HepG2 (cell line): ENCODE measurements around the gene LSS. TPM values are rescaled to one million over a fixed set of nuclear protein-coding genes. Genes with fewer than 3 reads are reported as not detected.
"Not testable (repeated sequence)": the region's sequence is repeated elsewhere in the genome, so short reads cannot be mapped to it uniquely, and the experiment has no call there.

Source experiments
- ATAC-seq: fragments of 200-7000 bp; cut with Tn5 transposase; 3 replicates; pipeline ENCODE4 v1.9.1; 2020; ENCODE audit warnings: mild to moderate bottlenecking, moderate library complexity
- BruUV-seq: library from RNA; stranded (reverse); fragments of 400-500 nt; replicated peaks from 2 replicates; lab custom pipeline; 2021; lab: Mats Ljungman, UMichigan
- CTCF ChIA-PET: fragments of 300-600 bp; formaldehyde crosslinking; extraction: SDS; loops from one replicate; lab custom pipeline; 2021; ENCODE audit warnings: low total read pairs, inconsistent platforms, low intra/inter-chr PET ratio; lab: Yijun Ruan, JAX
- POLR2A ChIA-PET: fragments of 350-600 bp; sonication (Branson Sonifier 250); formaldehyde crosslinking; loops from one replicate; lab custom pipeline; 2020; ENCODE audit warnings: antibody characterized with exemption, inconsistent platforms; lab: Yijun Ruan, JAX
- DNase-seq: peaks from one replicate; pipeline ENCODE4 v3.0.0-alpha.2; 2015; ENCODE audit warnings: low spot score
- FAIRE-seq: peaks from 3 replicates; lab custom pipeline; 2011; peaks lifted over from hg19 to GRCh38; lab: Jason Lieb, UNC
- H2AFZ ChIP-seq: one replicate; pipeline ENCODE4 v1.6.1; 2011; ENCODE audit warnings: low read length, inconsistent platforms
- H3K27ac ChIP-seq: fragments of 300-600 bp; 3 replicates; pipeline ENCODE4 v1.8.0; 2011; ENCODE audit warnings: mixed run types, mild to moderate bottlenecking, mixed read lengths, low read length, inconsistent platforms; ENCODE audit not compliant: insufficient read depth; ENCODE audit errors: extremely low read length
- H3K27me3 ChIP-seq, 2 experiments: fragments of 200-600 bp in 1 of 2; 2 replicates in 1 of 2; 3 replicates in 1 of 2; pipeline versions ENCODE4 v1.6.0 to v1.8.0; 2011; ENCODE audit warnings: low read length in 2 of 2, mild to moderate bottlenecking in 2 of 2, moderate library complexity in 2 of 2, inconsistent platforms in 1 of 2; ENCODE audit not compliant: insufficient read depth in 2 of 2, control insufficient read depth in 1 of 2
- H3K36me3 ChIP-seq, 2 experiments: fragments of 200-600 bp in 1 of 2; replicated peaks in 1 of 2; 2 replicates in 1 of 2; 3 replicates in 1 of 2; pipeline versions ENCODE4 v1.5.1 to v1.8.0; 2011; ENCODE audit warnings: low read length in 2 of 2, inconsistent platforms in 1 of 2; ENCODE audit not compliant: insufficient read depth in 2 of 2, control insufficient read depth in 1 of 2
- H3K4me1 ChIP-seq: 2 replicates; pipeline ENCODE4 v1.5.1; 2012; ENCODE audit warnings: low read length, inconsistent platforms; ENCODE audit not compliant: insufficient read depth
- H3K4me2 ChIP-seq: 2 replicates; pipeline ENCODE4 v1.6.0; 2011; ENCODE audit warnings: low read depth, low read length, inconsistent platforms
- H3K4me3 ChIP-seq, 3 experiments: fragments of 200-600 bp in 1 of 3; sonication (generic), shearing (Covaris generic) in 1 of 3; replicated peaks in 1 of 3; 2 replicates each; pipeline ENCODE4 v1.5.1; 2011 to 2016; ENCODE audit warnings: low read length in 3 of 3, inconsistent platforms in 2 of 3, low read depth in 2 of 3, mild to moderate bottlenecking in 2 of 3, control low read depth in 1 of 3, mixed read lengths in 1 of 3; ENCODE audit not compliant: insufficient read depth in 1 of 3
- H3K79me2 ChIP-seq: one replicate; pipeline ENCODE4 v1.6.1; 2011; ENCODE audit warnings: low read length, inconsistent platforms; ENCODE audit not compliant: insufficient read depth
- H3K9ac ChIP-seq: 2 replicates; pipeline ENCODE4 v1.6.0; 2011; ENCODE audit warnings: mild to moderate bottlenecking, low read depth, low read length, inconsistent platforms; ENCODE audit not compliant: insufficient read depth
- H3K9me3 ChIP-seq: 2 replicates; pipeline ENCODE4 v1.5.1; 2012; ENCODE audit warnings: mild to moderate bottlenecking, low read length
- H4K20me1 ChIP-seq: 2 replicates; pipeline ENCODE4 v1.6.0; 2011; ENCODE audit warnings: inconsistent platforms, mild to moderate bottlenecking, low read length, moderate library complexity; ENCODE audit not compliant: insufficient read depth
- FOXJ3 ChIP-seq: sonication (generic); formaldehyde crosslinking; IDR thresholded peaks from 2 replicates; pipeline ENCODE4 v1.4.0; 2020; ENCODE audit warnings: missing genetic modification reagents, mild to moderate bottlenecking, borderline replicate concordance
- GABPA ChIP-seq, 2 experiments: IDR thresholded peaks; 2 replicates each; pipeline ENCODE4 v1.6.1; 2011 to 2016; ENCODE audit warnings: low read depth in 2 of 2, low read length in 1 of 2, missing biosample characterization in 1 of 2, missing genetic modification characterization in 1 of 2
- GLI4 ChIP-seq: sonication (generic); formaldehyde crosslinking; IDR thresholded peaks from 2 replicates; pipeline ENCODE4 v1.5.1; 2020; ENCODE audit warnings: missing genetic modification reagents, mild to moderate bottlenecking, moderate library complexity, borderline replicate concordance
- JUN ChIP-seq: sonication (generic); formaldehyde crosslinking; IDR thresholded peaks from 2 replicates; pipeline ENCODE4 v1.4.0; 2020; ENCODE audit warnings: mild to moderate bottlenecking, missing genetic modification reagents
- ZFP37 ChIP-seq: sonication (generic); formaldehyde crosslinking; IDR thresholded peaks from 2 replicates; pipeline ENCODE4 v1.4.0; 2020; ENCODE audit warnings: missing genetic modification reagents, borderline replicate concordance
- ZMYM3 ChIP-seq: sonication (generic); formaldehyde crosslinking; IDR thresholded peaks from 2 replicates; pipeline ENCODE4 v1.5.1; 2020; ENCODE audit warnings: mild to moderate bottlenecking, missing genetic modification reagents
- ZNF570 ChIP-seq: sonication (generic); formaldehyde crosslinking; IDR thresholded peaks from 2 replicates; pipeline ENCODE4 v1.4.0; 2020; ENCODE audit warnings: mild to moderate bottlenecking, missing genetic modification reagents, borderline replicate concordance
- WGBS: methylation state at CpG from one replicate; pipeline ENCODE4 v1.1.6; 2017; ENCODE audit warnings: low lambda C conversion rate; 5-methylcytosine and 5-hydroxymethylcytosine counted together
- in situ Hi-C: cut with HindIII; loops from 2 replicates; pipeline ENCODE4 v1.10.0; 2017; ENCODE audit warnings: low pct_unique_long_range_greater_than_20kb; ENCODE audit not compliant: extremely low pct_ligation_motif_present
- intact Hi-C: fragments of 100-400 bp; cut with micrococcal nuclease; formaldehyde crosslinking; loops from one replicate; pipeline ENCODE4 v1.10.0; 2022; ENCODE audit not compliant: unreplicated experiment
- polyA plus RNA-seq, 8 experiments: library from polyadenylated mRNA; depleted of rRNA in 3 of 8; stranded (reverse) in 7 of 8; unstranded in 1 of 8; fragments of >200 nt; fragmentation: Illumina TruSeq in 4 of 8; extraction: Trizol in 4 of 8; gene quantifications; 2 replicates each; pipeline versions ENCODE4 v1.2.1 to v1.2.3, GENCODE V29; 2011 to 2016; ENCODE audit warnings: low read depth in 4 of 8, missing spikeins in 1 of 8, mixed read lengths in 1 of 8; ENCODE audit not compliant: insufficient read depth in 1 of 8
- total RNA-seq, 5 experiments: library from RNA; depleted of rRNA; stranded (reverse); fragments of >200 nt; fragmentation: Illumina TruSeq; extraction: Trizol; gene quantifications; 2 replicates each; pipeline ENCODE4 v1.2.3, GENCODE V29; 2016; ENCODE audit warnings: low read depth in 1 of 5
- TF ChIP-seq, protein P1 (sequence below), 2 experiments: sonication (generic) in 1 of 2; formaldehyde crosslinking in 1 of 2; IDR thresholded peaks; 2 replicates each; pipeline versions ENCODE4 v1.5.1 to v1.6.1; 2011 to 2020; ENCODE audit warnings: borderline replicate concordance in 1 of 2, low read depth in 1 of 2, low read length in 1 of 2, mild to moderate bottlenecking in 1 of 2, missing genetic modification reagents in 1 of 2, moderate library complexity in 1 of 2

The LSS gene
- total and polyA plus RNA-seq, 2 of the 13 experiments (the other 11 are each of a cell fraction or from before 2014, with no cell fraction given), result 72.6 to 113 TPM

DNA sequence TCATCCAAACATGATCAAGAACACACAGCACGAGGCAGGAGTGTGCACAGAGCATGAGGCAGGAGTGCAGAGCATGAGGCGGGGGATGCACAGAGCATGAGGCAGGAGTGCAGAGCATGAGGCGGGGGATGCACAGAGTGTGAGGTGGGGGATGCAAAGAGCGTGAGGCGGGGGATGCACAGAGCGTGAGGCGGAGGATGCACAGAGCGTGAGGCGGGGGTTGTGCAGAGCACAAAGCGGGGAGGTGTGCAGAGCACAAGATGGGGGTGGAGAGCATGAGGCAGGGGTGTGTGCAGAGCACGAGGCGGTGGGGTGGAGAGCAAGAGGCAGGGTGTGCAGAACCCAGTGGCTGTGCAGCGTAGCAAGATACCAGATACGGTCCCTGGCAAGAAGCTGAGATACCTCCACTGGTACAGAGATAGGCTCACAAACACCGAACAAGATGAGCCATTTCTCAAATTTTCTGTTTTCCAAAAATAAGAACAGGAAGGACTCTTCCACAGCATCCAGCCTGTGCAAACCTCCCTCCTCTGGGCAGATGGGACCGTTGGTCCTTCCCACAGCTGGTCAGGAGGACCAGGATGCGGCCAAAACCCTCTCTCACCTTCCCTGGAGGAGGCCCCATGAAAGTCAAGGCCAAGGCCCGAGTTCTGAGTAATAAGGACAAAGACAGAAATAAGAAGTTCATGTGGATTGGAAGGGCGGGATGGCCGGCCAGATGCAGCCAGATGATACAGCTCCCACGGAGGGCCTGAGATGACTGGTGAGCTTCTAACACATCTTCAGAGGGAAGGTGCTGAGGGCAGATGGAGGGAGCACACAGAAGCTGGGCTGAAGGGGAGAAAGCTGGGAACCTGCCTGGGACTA is 56.3 kb downstream of the LSS start (continued):
- TF ChIP-seq, protein P1, sequence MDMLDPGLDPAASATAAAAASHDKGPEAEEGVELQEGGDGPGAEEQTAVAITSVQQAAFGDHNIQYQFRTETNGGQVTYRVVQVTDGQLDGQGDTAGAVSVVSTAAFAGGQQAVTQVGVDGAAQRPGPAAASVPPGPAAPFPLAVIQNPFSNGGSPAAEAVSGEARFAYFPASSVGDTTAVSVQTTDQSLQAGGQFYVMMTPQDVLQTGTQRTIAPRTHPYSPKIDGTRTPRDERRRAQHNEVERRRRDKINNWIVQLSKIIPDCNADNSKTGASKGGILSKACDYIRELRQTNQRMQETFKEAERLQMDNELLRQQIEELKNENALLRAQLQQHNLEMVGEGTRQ (IDR thresholded peaks at IDR 0.05; ENCODE audit: low read depth, low read length), result no peak
- TF ChIP-seq, protein P1 (CRISPR knock-in tag; IDR thresholded peaks at IDR 0.05; ENCODE audit: borderline replicate concordance), result no peak
- no peak for TF ChIP-seq ZFP37 (CRISPR knock-in tag)
- TF ChIP-seq, all 625 proteins: peak for 0

DNA sequence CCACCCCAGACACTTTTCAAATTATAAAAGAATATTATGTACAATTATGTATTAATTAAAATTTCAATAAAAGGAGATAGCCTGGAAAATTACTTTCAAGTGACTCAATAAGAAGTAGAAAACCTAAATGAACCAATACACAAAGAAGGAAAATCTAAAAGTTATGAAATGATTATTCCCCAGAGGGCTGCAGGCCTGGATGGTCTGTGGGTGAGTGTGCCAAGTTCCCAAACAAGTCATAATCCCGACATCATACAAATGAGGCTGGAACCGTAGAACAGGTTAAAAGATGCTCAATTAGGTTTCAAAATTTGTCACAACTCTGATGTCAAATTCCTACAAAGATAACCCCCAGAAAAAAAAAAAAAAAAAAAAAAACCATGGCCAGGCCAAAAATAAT is 57.0 kb downstream of the LSS start:
- CTCF ChIA-PET, result no interaction called here
- no peak overlapping the region for H3K4me2 ChIP-seq
- POLR2A ChIA-PET, result no interaction called here
- BruUV-seq, result no TSS peak
- TF ChIP-seq ZMYM3 (CRISPR knock-in tag), result no peak
- TF ChIP-seq GLI4 (CRISPR knock-in tag), result no peak
- no peak for TF ChIP-seq JUN (CRISPR knock-in tag)
- no peak for TF ChIP-seq FOXJ3 (CRISPR knock-in tag)
- no peak for TF ChIP-seq ZNF570
- TF ChIP-seq GABPA (IDR thresholded peaks at IDR 0.05; ENCODE audit: low read depth, low read length), result no peak
- no peak for TF ChIP-seq GABPA (CRISPR knock-in tag; IDR thresholded peaks at IDR 0.05; ENCODE audit: low read depth)
- ATAC-seq (no peak), FAIRE-seq (no peak), DNase-seq (no peak)
- H3K79me2 ChIP-seq, result no peaks in the 10 kb centered on the region
- WGBS, result 41% methylated on average over 2 of the region's 2 CpGs
- no peak overlapping the region for H3K4me3 ChIP-seq
- H3K27me3 ChIP-seq, result no peaks in the 10 kb centered on the region; a peak in 1 of 5 replicates
- no peak overlapping the region for H3K9ac ChIP-seq
- H3K36me3 ChIP-seq, result no peaks in the 10 kb centered on the region
- in situ Hi-C loops (no loop called here), intact Hi-C loops (no loop called here)
- H4K20me1 ChIP-seq, result no peaks in the 10 kb centered on the region
- no peaks in the 10 kb centered on the region for H3K4me1 ChIP-seq
- no peaks in the 10 kb centered on the region for H3K9me3 ChIP-seq
- H2AFZ ChIP-seq, result no peak overlapping the region
- no peak overlapping the region for H3K27ac ChIP-seq

DNA sequence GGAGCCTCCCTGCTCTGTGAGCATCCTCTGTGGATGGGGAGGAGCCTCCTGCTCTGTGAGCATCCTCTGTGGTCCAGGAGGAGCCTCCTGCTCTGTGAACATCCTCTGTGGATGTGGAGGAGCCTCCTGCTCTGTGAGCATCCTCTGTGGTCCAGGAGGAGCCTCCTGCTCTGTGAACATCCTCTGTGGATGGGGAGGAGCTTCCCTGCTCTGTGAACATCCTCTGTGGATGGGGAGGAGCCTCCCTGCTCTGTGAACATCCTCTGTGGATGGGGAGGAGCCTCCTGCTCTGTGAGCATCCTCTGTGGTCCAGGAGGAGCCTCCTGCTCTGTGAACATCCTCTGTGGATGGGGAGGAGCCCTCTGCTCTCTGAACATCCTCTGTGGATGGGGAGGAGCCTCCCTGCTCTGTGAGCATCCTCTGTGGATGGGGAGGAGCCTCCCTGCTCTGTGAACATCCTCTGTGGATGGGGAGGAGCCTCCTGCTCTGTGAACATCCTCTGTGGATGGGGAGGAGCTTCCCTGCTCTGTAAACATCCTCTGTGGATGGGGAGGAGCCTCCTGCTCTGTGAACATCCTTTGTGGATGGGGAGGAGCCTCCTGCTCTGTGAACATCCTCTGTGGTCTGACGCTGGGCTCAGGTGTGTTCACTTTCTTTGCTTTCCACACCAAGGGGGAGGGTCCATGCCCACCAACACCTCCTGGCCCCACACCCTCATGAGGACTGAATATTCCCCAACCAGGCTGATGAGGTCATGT is 58.0 kb downstream of the LSS start:
- DNase-seq, FAIRE-seq, H4K20me1 ChIP-seq, BruUV-seq, CTCF ChIA-PET, in situ Hi-C loops, H3K9ac ChIP-seq, ATAC-seq, H3K9me3 ChIP-seq, H3K27me3 ChIP-seq, POLR2A ChIA-PET, H3K4me3 ChIP-seq, intact Hi-C loops, H3K36me3 ChIP-seq, H3K4me2 ChIP-seq, H2AFZ ChIP-seq, H3K4me1 ChIP-seq, H3K27ac ChIP-seq, H3K79me2 ChIP-seq: not testable (repeated sequence)
- 67% methylated on average over 1 of the region's 1 CpG for WGBS
